Thyroid gland (tissue), 4 donors: ENCODE measurements around the gene GZF1.

Source experiments
- CTCF ChIP-seq, 6 experiments: fragments of 200-600 bp in 3 of 6; fragments of 450-650 bp in 3 of 6; sonication (generic) in 3 of 6; IDR thresholded peaks; one replicate each; pipeline ENCODE4 v1.5.1; 2016 to 2019; ENCODE audit warnings: antibody characterized with exemption in 6 of 6, mild to moderate bottlenecking in 2 of 6, inconsistent platforms in 1 of 6, moderate library complexity in 1 of 6
- POLR2A ChIP-seq, 2 donors: fragments of 450-650 bp; IDR thresholded peaks; one replicate each; pipeline ENCODE4 v1.6.1; 2017; ENCODE audit warnings: antibody characterized with exemption in 2 of 2, mild to moderate bottlenecking in 2 of 2, moderate library complexity in 1 of 2

GRCh38 chr20:23314699-23315098 lies 47.3 kb upstream of the GZF1 start:
- TF ChIP-seq CTCF (IDR thresholded peaks at IDR 0.05), result no peak
- TF ChIP-seq POLR2A (IDR thresholded peaks at IDR 0.05), result no peak
